KMS-11 (cell line): ENCODE data around the gene TBX6.

ENCODE experiments used
- H2AFZ ChIP-seq: fragments of 200-600 bp; sonication (generic); 2 replicates; pipeline ENCODE4 v1.6.1; 2016; ENCODE audit warnings: antibody characterized with exemption, mixed run types, low read depth
- H3K27ac ChIP-seq: fragments of 200-600 bp; sonication (generic); 2 replicates; pipeline ENCODE4 v1.6.1; 2016; ENCODE audit warnings: mild to moderate bottlenecking, mixed run types
- H3K27me3 ChIP-seq: fragments of 200-600 bp; sonication (generic); 2 replicates; pipeline ENCODE4 v1.6.1; 2017; ENCODE audit warnings: mild to moderate bottlenecking, low read depth, mixed run types, moderate library complexity; ENCODE audit not compliant: insufficient read depth
- H3K36me3 ChIP-seq: fragments of 200-600 bp; sonication (generic); 2 replicates; pipeline ENCODE4 v1.6.1; 2017; ENCODE audit warnings: mild to moderate bottlenecking, mixed run types; ENCODE audit not compliant: insufficient read depth
- H3K4me1 ChIP-seq: fragments of 200-600 bp; sonication (generic); 2 replicates; pipeline ENCODE4 v1.6.1; 2016; ENCODE audit warnings: mild to moderate bottlenecking, low read depth, mixed run types; ENCODE audit not compliant: poor library complexity, severe bottlenecking
- H3K4me2 ChIP-seq: fragments of 200-600 bp; sonication (generic); 2 replicates; pipeline ENCODE4 v1.7.0; 2016; ENCODE audit warnings: mild to moderate bottlenecking, mixed run types
- H3K4me3 ChIP-seq: fragments of 200-600 bp; sonication (generic); IDR thresholded peaks from 2 replicates; pipeline ENCODE4 v1.6.1; 2017; ENCODE audit warnings: low read depth, low read length, mixed read lengths; ENCODE audit not compliant: insufficient read depth
- H3K79me2 ChIP-seq: fragments of 200-600 bp; sonication (generic); 2 replicates; pipeline ENCODE4 v1.6.1; 2016; ENCODE audit warnings: low read depth, mixed run types; ENCODE audit not compliant: insufficient read depth
- H3K9ac ChIP-seq: fragments of 200-600 bp; sonication (generic); 2 replicates; pipeline ENCODE4 v1.6.1; 2016; ENCODE audit warnings: mild to moderate bottlenecking, mixed run types
- H4K20me1 ChIP-seq: fragments of 200-600 bp; sonication (generic); 2 replicates; pipeline ENCODE4 v1.6.1; 2016; ENCODE audit warnings: mild to moderate bottlenecking, mixed run types; ENCODE audit not compliant: insufficient read depth
- TF ChIP-seq, protein P1 (sequence below): fragments of 200-600 bp; sonication (generic); conservative IDR thresholded peaks from 2 replicates; pipeline ENCODE4 v1.6.1; 2017; ENCODE audit warnings: low read depth, mild to moderate bottlenecking, antibody characterized with exemption, low read length, moderate library complexity, mixed read lengths

Gene TBX6

DNA sequence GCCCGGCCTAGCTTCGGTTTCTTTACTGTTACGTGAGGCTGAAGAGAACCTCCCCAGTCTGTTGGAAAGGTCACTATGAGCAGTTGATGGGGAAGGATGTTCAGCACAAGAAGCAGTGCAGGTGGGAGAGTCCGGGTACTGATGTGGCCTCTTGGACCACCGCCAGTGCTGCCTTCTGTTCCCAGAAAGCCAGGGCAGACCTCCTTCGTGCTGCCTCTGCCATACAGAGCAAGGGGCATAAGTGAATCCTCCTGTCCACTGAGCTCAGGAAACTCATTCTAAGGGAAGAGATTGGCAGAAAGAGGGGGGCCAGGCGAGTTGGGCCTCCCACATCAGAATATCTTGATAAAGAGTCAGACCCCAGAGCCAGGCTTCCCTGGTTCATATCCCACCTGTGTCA lies 12.2 kb downstream of the TBX6 start:
- Histone ChIP-seq H3K36me3 (peaks cover 3% of the 10 kb centered on the region; the same call in 1 of the 2 replicates), H3K4me2 (no peak overlapping the region), H3K4me3 (no peak overlapping the region), H4K20me1 (no peaks in the 10 kb centered on the region), H3K27ac (no peak overlapping the region), H3K9ac (no peak overlapping the region), H3K4me1 (peaks cover 20% of the 10 kb centered on the region), H3K27me3 (no peaks in the 10 kb centered on the region), H2AFZ (no peak overlapping the region), H3K79me2 (peaks cover 39% of the 10 kb centered on the region)
- TF ChIP-seq, protein P1, sequence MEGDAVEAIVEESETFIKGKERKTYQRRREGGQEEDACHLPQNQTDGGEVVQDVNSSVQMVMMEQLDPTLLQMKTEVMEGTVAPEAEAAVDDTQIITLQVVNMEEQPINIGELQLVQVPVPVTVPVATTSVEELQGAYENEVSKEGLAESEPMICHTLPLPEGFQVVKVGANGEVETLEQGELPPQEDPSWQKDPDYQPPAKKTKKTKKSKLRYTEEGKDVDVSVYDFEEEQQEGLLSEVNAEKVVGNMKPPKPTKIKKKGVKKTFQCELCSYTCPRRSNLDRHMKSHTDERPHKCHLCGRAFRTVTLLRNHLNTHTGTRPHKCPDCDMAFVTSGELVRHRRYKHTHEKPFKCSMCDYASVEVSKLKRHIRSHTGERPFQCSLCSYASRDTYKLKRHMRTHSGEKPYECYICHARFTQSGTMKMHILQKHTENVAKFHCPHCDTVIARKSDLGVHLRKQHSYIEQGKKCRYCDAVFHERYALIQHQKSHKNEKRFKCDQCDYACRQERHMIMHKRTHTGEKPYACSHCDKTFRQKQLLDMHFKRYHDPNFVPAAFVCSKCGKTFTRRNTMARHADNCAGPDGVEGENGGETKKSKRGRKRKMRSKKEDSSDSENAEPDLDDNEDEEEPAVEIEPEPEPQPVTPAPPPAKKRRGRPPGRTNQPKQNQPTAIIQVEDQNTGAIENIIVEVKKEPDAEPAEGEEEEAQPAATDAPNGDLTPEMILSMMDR: no peak

DNA sequence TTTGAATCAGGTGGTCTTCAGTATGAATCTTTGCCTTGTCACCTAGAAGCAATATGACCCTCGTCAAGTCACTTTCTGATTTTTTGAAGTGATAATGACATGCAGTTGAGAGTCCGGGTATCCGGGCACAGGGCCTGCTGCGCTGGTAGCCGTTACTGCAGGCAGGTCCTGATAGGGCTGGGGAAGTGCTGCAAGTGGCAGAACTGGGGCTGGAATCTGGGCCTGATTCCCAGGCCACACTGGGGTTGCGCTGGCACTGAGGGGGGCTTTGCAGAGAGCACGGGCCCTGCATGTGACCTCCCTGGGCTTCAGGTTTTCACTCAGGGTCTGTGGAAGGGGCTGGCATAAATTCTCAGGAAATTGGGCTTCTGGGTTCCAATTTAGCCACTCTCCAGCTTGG lies 13.0 kb downstream of the TBX6 start:
- H3K4me2 ChIP-seq: no peak overlapping the region
- H3K4me1 ChIP-seq: peaks cover 20% of the 10 kb centered on the region
- TF ChIP-seq, protein P1: no peak
- no peak overlapping the region for H3K9ac ChIP-seq
- no peaks in the 10 kb centered on the region for H3K27me3 ChIP-seq
- no peak overlapping the region for H3K4me3 ChIP-seq
- peaks cover 3% of the 10 kb centered on the region; the same call in 1 of the 2 replicates for H3K36me3 ChIP-seq
- no peaks in the 10 kb centered on the region for H4K20me1 ChIP-seq
- no peak overlapping the region for H3K27ac ChIP-seq
- H2AFZ ChIP-seq: no peak overlapping the region
- H3K79me2 ChIP-seq: peaks cover 39% of the 10 kb centered on the region

DNA sequence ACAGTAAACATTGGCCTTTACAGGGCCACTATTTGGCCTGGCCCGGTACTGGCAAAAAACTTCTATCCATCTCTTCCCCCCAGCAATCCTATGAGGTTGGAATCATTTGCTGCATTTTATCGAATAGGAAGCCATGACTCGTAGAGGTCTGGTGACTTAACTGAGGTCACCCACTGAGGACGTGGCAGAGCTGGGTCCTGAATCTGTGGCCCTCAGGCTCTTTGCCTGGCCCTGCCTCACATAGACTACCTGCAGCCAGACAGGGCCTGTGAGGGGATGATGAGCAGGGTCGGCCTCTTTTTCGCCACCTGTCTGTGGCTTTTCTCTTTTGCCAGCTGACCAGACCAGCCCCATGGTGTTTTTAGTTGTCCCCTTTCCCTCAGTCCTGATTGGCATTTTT lies 14.1 kb downstream of the TBX6 start:
- TF ChIP-seq, protein P1: no peak
- Histone ChIP-seq H3K9ac (no peak overlapping the region), H3K4me3 (no peak overlapping the region), H3K79me2 (peaks cover 39% of the 10 kb centered on the region), H2AFZ (no peak overlapping the region), H3K4me1 (peaks cover 20% of the 10 kb centered on the region), H3K27me3 (no peaks in the 10 kb centered on the region), H3K36me3 (peaks cover 3% of the 10 kb centered on the region; the same call in 1 of the 2 replicates), H3K4me2 (peak overlapping the region; percentile 98; the same call in 1 of the 2 replicates), H4K20me1 (no peaks in the 10 kb centered on the region), H3K27ac (no peak overlapping the region)

DNA sequence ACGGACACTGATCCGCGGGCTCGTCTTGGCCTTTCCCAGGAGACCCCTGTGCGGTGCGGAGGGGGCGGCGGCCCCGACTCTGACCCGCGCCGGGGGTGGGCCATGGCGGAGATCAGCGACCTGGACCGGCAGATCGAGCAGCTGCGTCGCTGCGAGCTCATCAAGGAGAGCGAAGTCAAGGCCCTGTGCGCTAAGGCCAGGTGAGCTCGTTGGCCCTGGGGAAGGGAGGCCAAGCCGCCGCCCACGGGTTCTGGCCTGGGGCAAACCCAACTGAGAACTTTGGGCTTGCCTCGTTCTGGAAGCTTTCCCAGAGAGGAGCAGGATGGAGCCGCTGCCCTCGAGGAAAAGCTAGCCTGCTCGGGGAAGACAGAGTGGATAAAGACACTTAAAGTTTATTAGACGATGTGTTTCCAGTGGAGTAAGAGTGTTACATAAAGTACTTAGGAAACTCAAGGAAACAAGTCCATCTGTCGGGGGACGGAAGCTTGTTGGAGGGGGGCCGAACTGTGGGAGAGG lies 15.4 kb downstream of the TBX6 start:
- Histone ChIP-seq H3K79me2 (peaks cover 39% of the 10 kb centered on the region), H3K27me3 (no peaks in the 10 kb centered on the region), H3K4me1 (peaks cover 20% of the 10 kb centered on the region), H3K4me2 (peak overlapping the region; percentile 98), H3K36me3 (peaks cover 14% of the 10 kb centered on the region; the same call in 1 of the 2 replicates), H3K27ac (peak overlapping the region; percentile 60), H3K4me3 (peak overlapping the region; percentile 40), H4K20me1 (no peaks in the 10 kb centered on the region), H3K9ac (peak overlapping the region; percentile 64), H2AFZ (peak overlapping the region; percentile 63; the same call in 1 of the 2 replicates)
- TF ChIP-seq, protein P1: no peak
